ENCODE results near the gene GJA10.

DNA sequence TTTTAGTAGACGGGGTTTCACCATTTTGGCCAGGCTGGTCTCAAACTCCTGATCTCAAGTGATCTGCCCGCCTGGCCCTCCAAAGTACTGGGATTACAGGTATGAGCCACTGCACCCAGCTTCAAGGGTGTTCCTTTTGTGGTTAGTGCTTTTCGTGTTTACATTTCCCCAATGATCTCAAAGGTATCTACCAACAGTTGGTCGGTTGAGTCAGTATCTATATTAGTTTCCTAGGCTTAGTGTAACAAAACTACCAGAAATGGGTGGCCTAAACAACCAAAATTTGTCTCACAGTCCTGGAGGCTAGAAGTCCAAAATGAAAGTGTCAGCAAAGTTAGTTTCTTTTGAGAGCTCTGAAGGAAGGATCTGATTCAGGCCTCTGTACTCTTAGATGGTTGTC, 34.5 kb upstream of the GJA10 start:
- no peak for TF ChIP-seq EZH2 (IDR thresholded peaks at IDR 0.05; ENCODE audit: insufficient read depth, poor library complexity, severe bottlenecking)
- no peak for TF ChIP-seq EZH2phosphoT487 (IDR thresholded peaks at IDR 0.05; ENCODE audit: insufficient read depth, low read depth)

All from GM23248 (cell line).